Right cardiac atrium (tissue), 5 donors: ENCODE results near the gene TUBA4A. TPM values are rescaled to one million over a fixed set of nuclear protein-coding genes. Genes with fewer than 3 reads are reported as not detected.

Experiments used
- ATAC-seq, 2 donors: fragments of 200-7000 bp; cut with Tn5 transposase; one replicate each; pipeline versions ENCODE4 v1.8.0 to v1.9.1; 2020; ENCODE audit warnings: moderate library complexity in 2 of 2, mild to moderate bottlenecking in 1 of 2
- DNase-seq, 3 donors: peaks; one replicate each; pipeline ENCODE4 v3.0.0-alpha.2; 2020
- H3K27ac ChIP-seq: one replicate; pipeline ENCODE4 v1.5.1; 2013; ENCODE audit warnings: mild to moderate bottlenecking, low read length, control low read depth, moderate library complexity
- H3K27me3 ChIP-seq: one replicate; pipeline ENCODE4 v1.6.1; 2013; ENCODE audit not compliant: control insufficient read depth, insufficient read depth
- H3K4me1 ChIP-seq: one replicate; pipeline ENCODE4 v1.6.1; 2013; ENCODE audit warnings: low read length; ENCODE audit not compliant: control insufficient read depth, insufficient read depth
- H3K4me3 ChIP-seq: one replicate; pipeline ENCODE4 v1.5.1; 2013; ENCODE audit warnings: low read length, control low read depth
- H3K9me3 ChIP-seq: one replicate; pipeline ENCODE4 v1.6.1; 2013; ENCODE audit warnings: low read length; ENCODE audit not compliant: control insufficient read depth
- WGBS: extraction: QIAGEN DNeasy Blood & Tissue Kit; methylation state at CpG from one replicate; pipeline ENCODE4 v1.1.7; 2013; 5-methylcytosine and 5-hydroxymethylcytosine counted together
- intact Hi-C, 4 donors: fragments of 100-400 bp; cut with DNase I; formaldehyde crosslinking; loops; one replicate each; pipeline versions ENCODE4 v1.11.0 to v1.14.0; 2022 to 2023
- polyA plus RNA-seq: library from polyadenylated mRNA; stranded (reverse); fragments of 200-250 nt; gene quantifications from one replicate; pipeline ENCODE4 v1.2.3, GENCODE V29; 2013
- total RNA-seq, 4 donors: library from RNA; stranded (reverse); fragmentation: NEBNext Ultra II Directional; extraction: Animal tissue kit (Norgen Biotek cat#: 25700); gene quantifications; one replicate each; pipeline ENCODE4 v1.2.1, GENCODE V29; 2021
- donor health status: healthy with polysubstance abuse.
- donor health status: DM: no; HTN: yes; CAD: no.
- donor health status: DM: no; HTN: no; CAD: no.
- donor health status: DM: no; HTN: yes; CAD: no; lungs with severe emphysema.
- donor health status: DM: yes; HTN: yes; CAD: no.

Gene TUBA4A
- total and polyA plus RNA-seq, 5 donors, result 27.6 to 131 (median 68.5) TPM

DNA sequence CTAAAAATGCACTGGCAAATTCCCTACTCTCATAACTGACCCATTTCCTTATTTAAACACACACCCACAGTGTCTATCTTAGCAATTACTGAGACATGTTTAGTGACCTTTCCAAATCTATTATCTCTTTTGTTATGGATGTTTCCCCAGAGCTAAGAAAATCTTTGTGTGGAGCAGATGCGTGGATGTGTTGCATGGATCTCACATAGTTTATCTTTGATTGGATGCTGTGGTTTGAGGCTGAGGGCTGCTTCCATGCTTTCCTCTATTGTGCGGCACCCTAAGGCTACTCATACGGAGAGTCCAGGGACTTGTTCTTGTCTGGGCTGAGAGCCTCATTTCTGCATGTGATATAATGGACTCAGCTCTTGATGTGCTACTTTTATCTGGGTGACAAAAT is 19.4 kb downstream of the TUBA4A start:
- Histone ChIP-seq H3K4me1 (no peaks in the 10 kb centered on the region), H3K27me3 (no peaks in the 10 kb centered on the region), H3K4me3 (no peak overlapping the region), H3K27ac (no peak overlapping the region), H3K9me3 (no peaks in the 10 kb centered on the region)
- no peak for ATAC-seq
- intact Hi-C loops, result no loop called here
- DNase-seq, result no peak
- 72% methylated on average over 3 of the region's 3 CpGs for WGBS

GRCh38 chr2:219230059-219230540 is 23.6 kb downstream of the TUBA4A start:
- intact Hi-C loops, result no loop called here
- Histone ChIP-seq H3K27me3 (no peaks in the 10 kb centered on the region), H3K27ac (peak overlapping the region; percentile 92), H3K9me3 (no peaks in the 10 kb centered on the region), H3K4me1 (peaks cover 9% of the 10 kb centered on the region), H3K4me3 (peak overlapping the region; percentile 79)
- under 1% methylated on average over 24 of the region's 24 CpGs for WGBS
- DNase-seq (peak in 2 of 3 donors; percentile 70), ATAC-seq (peak in 1 of 2 donors; percentile 6)

DNA sequence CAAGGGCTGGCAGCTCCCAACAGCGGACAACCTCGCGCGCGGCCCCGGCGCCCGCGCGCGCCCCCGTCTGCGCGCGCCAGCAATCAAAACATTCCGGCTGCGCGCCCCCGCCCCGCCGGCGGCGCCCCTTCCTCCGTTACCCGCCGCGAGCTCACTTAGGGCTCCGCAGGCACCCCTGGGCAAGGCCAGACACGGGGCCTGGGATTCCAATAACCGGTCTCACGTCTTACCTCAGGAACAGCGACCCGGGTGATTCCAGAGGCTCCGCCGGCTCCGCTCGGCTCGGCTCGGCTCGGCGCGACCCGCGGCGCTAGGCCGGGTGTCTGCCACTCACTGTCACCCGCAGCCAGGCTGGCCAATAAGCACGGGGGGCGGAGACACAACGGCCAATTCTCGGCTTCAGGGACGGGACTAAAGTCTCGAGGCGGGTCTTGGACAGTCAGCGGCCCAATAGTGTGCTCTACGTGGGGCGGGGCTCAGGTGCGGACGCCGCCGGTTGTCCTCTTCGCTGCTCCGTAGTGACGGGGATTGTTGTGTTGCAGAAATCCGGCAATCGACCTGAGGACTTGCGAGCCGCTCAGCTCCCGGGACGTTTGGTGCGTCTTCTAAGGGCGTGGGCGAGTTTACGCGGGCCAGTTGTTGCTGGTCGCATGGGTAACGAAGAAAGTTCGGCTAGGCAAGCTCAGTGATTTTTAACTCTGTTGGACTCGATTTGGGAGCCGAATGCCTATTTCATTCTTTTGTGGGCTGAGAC is 24.2 kb downstream of the TUBA4A start, which contains the start of the genes ANKZF1 and ATG9A:
Gene ANKZF1, plus strand, starts transcription at position 502 of the 754 bp plus-strand sequence. CDS start 452 bp downstream, outside the sequence.
Gene ATG9A, minus strand, starts transcription at position 332 of the 754 bp plus-strand sequence. CDS start 1,612 bp downstream, outside the sequence.
- Histone ChIP-seq H3K4me1 (peaks cover 9% of the 10 kb centered on the region), H3K27me3 (no peaks in the 10 kb centered on the region), H3K4me3 (peak within 1 kb of the TSS; percentile 79), H3K27ac (peak within 1 kb of the TSS; percentile 94), H3K9me3 (no peaks in the 10 kb centered on the region)
- WGBS, result under 1% methylated on average over 80 of the region's 80 CpGs
- ATAC-seq, result peak; percentile 99
- intact Hi-C loops, result no loop called here
- peak; percentile 99 for DNase-seq

DNA sequence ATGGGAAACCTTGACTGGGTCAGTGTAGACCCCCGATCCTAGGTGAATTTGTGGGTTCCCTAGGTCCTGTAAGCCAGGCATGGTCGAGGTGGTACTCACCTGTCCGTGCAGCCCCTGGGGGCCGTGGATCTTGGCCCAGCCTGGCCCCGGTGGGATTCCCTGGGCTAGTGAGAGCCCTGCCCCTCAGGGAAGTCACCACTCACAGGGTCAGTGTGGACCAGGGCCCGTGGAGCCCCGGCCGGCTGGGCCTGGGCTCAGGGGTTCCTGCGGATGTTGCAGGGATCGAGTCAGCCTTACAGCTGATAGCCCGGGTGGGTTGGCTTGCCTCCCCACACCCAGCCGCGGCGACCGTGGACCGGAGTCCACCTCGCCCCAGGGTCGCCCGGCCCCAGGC is 24.8 kb downstream of the TUBA4A start:
- DNase-seq (no peak), ATAC-seq (peak in 1 of 2 donors; percentile 42)
- Histone ChIP-seq H3K9me3 (no peaks in the 10 kb centered on the region), H3K27ac (peak overlapping the region; percentile 94), H3K4me1 (peaks cover 9% of the 10 kb centered on the region), H3K4me3 (peak overlapping the region; percentile 68), H3K27me3 (no peaks in the 10 kb centered on the region)
- intact Hi-C loops, result no loop called here
- WGBS, result 3% methylated on average over 19 of the region's 19 CpGs

GRCh38 chr2:219228041-219228910 is 25.4 kb downstream of the TUBA4A start:
- Histone ChIP-seq H3K27me3 (no peaks in the 10 kb centered on the region), H3K27ac (peak overlapping the region; percentile 94), H3K4me1 (peaks cover 9% of the 10 kb centered on the region), H3K4me3 (peak overlapping the region; percentile 68), H3K9me3 (no peaks in the 10 kb centered on the region)
- no peak for DNase-seq
- intact Hi-C loops, result no loop called here
- WGBS, result 40% methylated on average over 7 of the region's 7 CpGs
- no peak for ATAC-seq

DNA sequence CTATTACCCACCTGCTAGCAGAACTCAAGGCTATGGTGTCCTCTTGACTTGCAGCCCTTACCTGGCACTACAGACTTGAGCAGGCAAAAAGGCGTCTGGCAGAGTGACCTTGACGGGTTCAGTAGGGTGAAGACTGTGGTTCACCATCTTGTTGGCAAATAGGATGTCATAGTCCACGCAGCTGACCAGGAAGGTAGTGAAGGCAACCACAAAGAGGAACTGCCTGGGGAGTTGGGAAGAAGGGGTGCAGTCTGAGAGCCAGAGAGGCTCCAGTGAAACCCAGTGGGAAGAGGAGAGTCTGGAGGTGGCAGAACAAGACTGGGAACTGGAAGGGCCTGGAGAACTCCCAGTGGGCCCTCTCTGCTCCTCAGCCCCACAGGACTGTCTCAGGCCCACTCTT is 28.4 kb downstream of the TUBA4A start:
- no peaks in the 10 kb centered on the region for H3K9me3 ChIP-seq
- intact Hi-C loops, result no loop called here
- ATAC-seq (no peak), DNase-seq (no peak)
- H3K4me1 ChIP-seq, result peaks cover 9% of the 10 kb centered on the region
- no peak overlapping the region for H3K27ac ChIP-seq
- H3K27me3 ChIP-seq, result no peaks in the 10 kb centered on the region
- H3K4me3 ChIP-seq, result no peak overlapping the region
- WGBS, result 87% methylated on average over 3 of the region's 3 CpGs

GRCh38 chr2:219223831-219224610 is 29.7 kb downstream of the TUBA4A start:
- Histone ChIP-seq H3K27ac (no peak overlapping the region), H3K9me3 (no peaks in the 10 kb centered on the region), H3K4me3 (no peak overlapping the region), H3K4me1 (peaks cover 15% of the 10 kb centered on the region), H3K27me3 (no peaks in the 10 kb centered on the region)
- intact Hi-C loops, result no loop called here
- no peak for DNase-seq
- WGBS, result 91% methylated on average over 31 of the region's 31 CpGs
- no peak for ATAC-seq

GRCh38 chr2:219221957-219222518 is 31.7 kb downstream of the TUBA4A start:
- Histone ChIP-seq H3K27ac (no peak overlapping the region), H3K4me1 (peaks cover 6% of the 10 kb centered on the region), H3K27me3 (no peaks in the 10 kb centered on the region), H3K4me3 (no peak overlapping the region), H3K9me3 (no peaks in the 10 kb centered on the region)
- WGBS, result 92% methylated on average over 16 of the region's 16 CpGs
- intact Hi-C loops, result no loop called here
- ATAC-seq (no peak), DNase-seq (peak in 1 of 3 donors; percentile 44)

- peaks cover 6% of the 10 kb centered on the region for H3K4me1 ChIP-seq
- intact Hi-C loops, result no loop called here
- no peaks in the 10 kb centered on the region for H3K27me3 ChIP-seq
- DNase-seq (peak in 2 of 3 donors; percentile 55 to 60), ATAC-seq (no peak)
- H3K27ac ChIP-seq, result no peak overlapping the region
- H3K4me3 ChIP-seq, result no peak overlapping the region
- WGBS, result 89% methylated on average over 19 of the region's 19 CpGs
- H3K9me3 ChIP-seq, result no peaks in the 10 kb centered on the region
These were observed 32.9 kb downstream of the TUBA4A start for GRCh38 chr2:219220652-219221402.
